ENCODE results near the gene ZDHHC11.
"Not testable (repeated sequence)": the region's sequence is repeated elsewhere in the genome, so short reads cannot be mapped to it uniquely, and the experiment has no call there.

Gene ZDHHC11

DNA sequence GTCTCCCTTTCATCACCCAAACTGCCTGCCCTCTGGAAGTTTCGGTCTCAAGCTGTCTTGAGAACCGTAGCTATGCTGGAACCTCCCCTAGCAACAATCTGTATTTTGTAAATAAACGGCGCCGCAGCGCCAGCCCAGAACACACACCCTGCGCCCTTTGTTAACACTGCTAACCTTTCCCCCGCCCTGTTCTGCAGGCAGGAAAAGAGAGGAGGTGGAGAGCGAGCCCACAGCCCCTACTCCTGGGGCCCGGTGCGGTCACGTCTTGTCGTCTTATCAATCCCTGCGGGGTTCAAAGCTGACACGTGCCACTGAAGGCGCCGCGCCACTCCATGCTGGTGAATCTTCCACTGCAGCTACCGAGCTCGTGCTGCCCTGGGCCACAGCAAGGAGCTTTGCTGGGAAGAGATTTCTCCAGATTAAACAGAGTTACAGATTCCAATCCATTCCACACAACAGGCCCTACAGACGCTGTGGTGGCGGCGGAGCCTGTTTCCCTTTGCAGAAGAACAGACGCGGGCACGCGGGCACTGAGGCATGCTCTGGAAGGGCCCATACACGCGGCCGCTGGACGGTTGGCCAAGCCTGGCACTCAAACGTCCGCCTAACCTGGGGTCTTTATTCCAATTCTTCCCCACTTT, 91.6 kb downstream of the ZDHHC11 start:
- no peak for FAIRE-seq
- TF ChIP-seq POLR2A (IDR thresholded peaks at IDR 0.05; ENCODE audit: low read depth, low read length): no peak
- DNase-seq (ENCODE audit: insufficient read length, low spot score): peak; percentile 6

DNA sequence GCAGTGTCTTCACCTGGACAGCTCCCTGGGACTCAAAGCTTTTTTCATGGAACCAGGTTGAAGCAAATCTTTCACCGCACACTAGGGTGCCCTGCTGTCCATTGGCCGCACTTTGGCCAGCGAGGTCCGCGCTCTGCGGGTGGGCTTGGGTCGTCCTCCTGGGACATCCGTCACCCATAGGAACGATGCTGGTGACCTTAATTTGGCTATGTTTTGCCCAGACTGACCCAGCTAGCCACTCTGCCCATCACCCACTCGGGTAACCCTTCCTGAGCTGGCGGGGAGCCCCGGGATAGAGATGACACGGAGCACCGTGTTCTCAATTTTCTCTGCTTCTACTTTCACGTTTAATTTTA, 92.1 kb downstream of the ZDHHC11 start:
- DNase-seq (ENCODE audit: insufficient read length, low spot score) (peak; percentile 2), FAIRE-seq (no peak)
- TF ChIP-seq POLR2A (IDR thresholded peaks at IDR 0.05; ENCODE audit: low read depth, low read length): no peak

GRCh38 chr5:757931-758697, 92.7 kb downstream of the ZDHHC11 start:
- DNase-seq (ENCODE audit: insufficient read length, low spot score): peak; percentile 4
- TF ChIP-seq POLR2A (IDR thresholded peaks at IDR 0.05; ENCODE audit: low read depth, low read length): no peak
- no peak for FAIRE-seq

DNA sequence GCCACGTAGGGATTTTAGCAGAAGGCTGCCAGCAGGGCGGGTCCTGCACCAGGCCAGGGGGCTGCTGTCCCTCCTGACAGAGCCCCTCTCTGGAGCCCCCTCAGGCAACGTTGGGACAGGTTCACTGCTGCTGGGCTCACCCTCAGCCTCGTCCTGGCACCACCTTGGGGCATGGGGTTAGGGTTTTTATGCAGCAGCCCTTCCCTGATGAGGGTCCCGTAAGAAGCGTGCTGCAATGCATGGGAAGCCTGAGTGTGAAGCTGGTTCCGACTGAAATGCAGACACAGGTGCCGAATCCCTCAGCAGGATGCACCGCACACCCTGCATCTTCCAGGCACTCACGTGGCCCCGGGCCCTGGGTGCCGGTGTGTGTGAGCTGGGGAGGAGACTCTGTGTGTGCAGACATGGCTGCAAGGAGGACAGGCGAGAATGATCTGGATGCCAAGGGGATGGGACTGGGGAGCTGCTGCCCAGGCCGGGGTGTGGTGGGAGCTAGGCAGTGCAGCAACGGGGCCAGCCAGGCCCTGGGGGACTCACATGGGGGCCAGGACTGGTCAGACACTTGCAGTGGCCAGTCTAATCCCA, 93.3 kb downstream of the ZDHHC11 start:
- TF ChIP-seq POLR2A (IDR thresholded peaks at IDR 0.05; ENCODE audit: low read depth, low read length): no peak
- peak; percentile 6 for DNase-seq (ENCODE audit: insufficient read length, low spot score)
- FAIRE-seq: no peak

- DNase-seq (ENCODE audit: insufficient read length, low spot score) (peak; percentile 3), FAIRE-seq (no peak)
- TF ChIP-seq POLR2A (IDR thresholded peaks at IDR 0.05; ENCODE audit: low read depth, low read length): no peak
Observed at GRCh38 chr5:756865-757345, 93.9 kb downstream of the ZDHHC11 start.

DNA sequence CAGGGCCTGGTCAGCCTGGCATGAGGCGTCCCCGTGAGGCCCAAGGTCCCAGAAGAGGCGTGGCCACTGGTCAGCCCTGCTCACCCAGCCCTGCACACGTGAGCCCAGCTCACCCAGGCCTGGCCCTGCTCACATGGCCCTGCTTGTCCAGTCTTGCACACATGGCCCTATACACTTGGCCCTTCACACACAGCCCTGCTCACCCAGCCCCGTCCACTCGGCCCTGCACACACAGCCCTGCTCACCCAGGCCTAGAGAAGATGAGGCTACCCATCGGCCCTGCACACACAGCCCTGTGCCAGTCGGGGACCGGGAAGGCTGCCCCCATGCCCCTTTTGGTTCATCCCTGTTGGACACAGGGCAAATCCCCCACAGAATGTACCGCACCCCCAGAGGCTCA, 94.6 kb downstream of the ZDHHC11 start:
- DNase-seq (ENCODE audit: insufficient read length, low spot score) (no peak), FAIRE-seq (no peak)
- TF ChIP-seq POLR2A (IDR thresholded peaks at IDR 0.05; ENCODE audit: low read depth, low read length): no peak

DNA sequence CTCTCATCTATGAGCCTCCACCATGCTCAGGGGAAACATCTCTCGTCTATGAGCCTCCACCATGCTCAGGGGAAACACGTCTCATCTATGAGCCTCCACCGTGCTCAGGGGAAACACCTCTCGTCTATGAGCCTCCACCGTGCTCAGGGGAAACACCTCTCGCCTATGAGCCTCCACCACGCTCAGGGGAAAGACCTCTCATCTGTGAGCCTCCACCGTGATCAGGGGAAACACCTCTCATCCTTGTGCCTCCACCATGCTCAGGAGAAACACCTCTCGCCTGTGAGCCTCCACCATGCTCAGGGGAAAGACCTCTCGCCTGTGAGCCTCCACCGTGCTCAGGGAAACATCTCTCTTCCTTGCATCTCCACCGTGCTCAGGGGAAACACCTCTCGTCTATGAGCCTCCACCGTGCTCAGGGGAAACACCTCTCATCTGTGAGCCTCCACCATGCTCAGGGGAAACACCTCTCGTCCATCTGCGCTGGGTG, 96.6 kb downstream of the ZDHHC11 start:
- DNase-seq (ENCODE audit: insufficient read length, low spot score); FAIRE-seq: not testable (repeated sequence)

- not testable (repeated sequence) for FAIRE-seq; DNase-seq (ENCODE audit: insufficient read length, low spot score)
Observed at GRCh38 chr5:753567-754142, 97.1 kb downstream of the ZDHHC11 start.

DNA sequence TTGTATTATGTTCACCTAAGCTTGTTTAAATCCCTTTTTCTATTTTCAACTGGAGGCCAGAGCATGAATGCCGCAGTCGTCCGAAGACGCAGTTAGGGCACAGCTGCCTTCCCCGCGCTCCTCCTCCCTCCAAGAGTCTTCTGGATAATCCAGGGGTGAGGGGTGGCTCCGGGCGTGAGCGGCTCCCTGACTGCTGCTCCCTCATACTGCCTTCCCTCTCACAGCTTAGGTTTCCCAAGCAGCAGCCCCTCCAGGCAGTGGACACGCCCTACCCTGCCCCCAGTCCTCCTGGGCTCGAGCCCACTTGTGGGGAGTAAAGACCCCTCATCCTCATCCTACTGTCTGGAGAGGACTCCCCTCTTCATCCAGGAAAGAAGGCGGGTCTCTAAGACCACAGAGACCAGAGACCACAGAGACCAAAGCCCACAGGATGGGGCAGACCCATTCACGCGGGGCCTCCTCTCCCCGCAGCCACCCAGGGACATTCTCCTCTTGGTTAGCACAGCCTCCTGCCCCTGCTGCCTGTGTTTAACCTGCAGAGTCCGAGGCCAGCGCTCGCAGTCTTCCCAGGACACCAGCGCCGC, 98.2 kb downstream of the ZDHHC11 start:
- not testable (repeated sequence) for DNase-seq (ENCODE audit: insufficient read length, low spot score); FAIRE-seq

DNA sequence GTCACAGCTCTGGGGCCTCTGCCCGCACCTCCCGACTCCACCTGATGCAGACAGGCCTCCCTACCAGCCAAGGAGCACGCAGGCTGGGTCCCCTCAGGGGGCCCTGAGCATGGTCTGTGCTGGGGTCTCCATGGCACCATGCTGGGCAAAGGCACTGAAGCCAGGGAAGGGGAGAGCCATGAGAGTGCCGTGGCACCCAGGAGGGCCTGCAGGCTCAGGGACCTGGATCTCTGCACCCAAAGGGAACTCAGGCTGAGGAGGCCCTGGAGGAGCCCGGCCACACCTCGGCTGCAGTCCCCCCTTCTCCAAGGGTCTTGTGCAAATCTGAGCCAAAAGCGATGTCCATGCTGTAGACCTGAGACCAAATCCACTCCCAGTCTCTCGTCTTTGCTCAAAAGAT, 98.8 kb downstream of the ZDHHC11 start:
- not testable (repeated sequence) for DNase-seq (ENCODE audit: insufficient read length, low spot score); FAIRE-seq

- FAIRE-seq: no peak
- DNase-seq (ENCODE audit: insufficient read length, low spot score): no peak
- no peak for TF ChIP-seq POLR2A (IDR thresholded peaks at IDR 0.05; ENCODE audit: low read depth, low read length)
Observed at GRCh38 chr5:751496-751895, 99.3 kb downstream of the ZDHHC11 start.

- not testable (repeated sequence) for DNase-seq (ENCODE audit: insufficient read length, low spot score); FAIRE-seq
Observed at GRCh38 chr5:750226-750625, 100.6 kb downstream of the ZDHHC11 start.

GRCh38 chr5:749101-749670, 101.6 kb downstream of the ZDHHC11 start:
- DNase-seq (ENCODE audit: insufficient read length, low spot score): no peak
- TF ChIP-seq POLR2A (IDR thresholded peaks at IDR 0.05; ENCODE audit: low read depth, low read length): no peak
- no peak for FAIRE-seq

GRCh38 chr5:748011-748980, 102.5 kb downstream of the ZDHHC11 start:
- FAIRE-seq; DNase-seq (ENCODE audit: insufficient read length, low spot score): not testable (repeated sequence)

- DNase-seq (ENCODE audit: insufficient read length, low spot score); FAIRE-seq: not testable (repeated sequence)
Observed at GRCh38 chr5:747303-747844, 103.4 kb downstream of the ZDHHC11 start.

All from H54 (cell line).